H4 (cell line): ENCODE measurements around the gene COL4A6. TPM values are rescaled to one million over a fixed set of nuclear protein-coding genes. Genes with fewer than 3 reads are reported as not detected.

Experiments
- DNase-seq: peaks from one replicate; pipeline ENCODE4 v3.0.0-alpha.2; 2015; ENCODE audit warnings: low spot score
- total RNA-seq: library from RNA; depleted of rRNA; stranded (reverse); fragments of >200 nt; shearing (Covaris generic); gene quantifications from 2 replicates; pipeline ENCODE4 v1.2.3, GENCODE V29; 2014

Gene COL4A6
- total RNA-seq, 1 experiment from 2014 or later: 0.58 TPM

- DNase-seq: peak; percentile 92
Observed at GRCh38 chrX:108270739-108271396, 167.4 kb downstream of the COL4A6 start.

DNA sequence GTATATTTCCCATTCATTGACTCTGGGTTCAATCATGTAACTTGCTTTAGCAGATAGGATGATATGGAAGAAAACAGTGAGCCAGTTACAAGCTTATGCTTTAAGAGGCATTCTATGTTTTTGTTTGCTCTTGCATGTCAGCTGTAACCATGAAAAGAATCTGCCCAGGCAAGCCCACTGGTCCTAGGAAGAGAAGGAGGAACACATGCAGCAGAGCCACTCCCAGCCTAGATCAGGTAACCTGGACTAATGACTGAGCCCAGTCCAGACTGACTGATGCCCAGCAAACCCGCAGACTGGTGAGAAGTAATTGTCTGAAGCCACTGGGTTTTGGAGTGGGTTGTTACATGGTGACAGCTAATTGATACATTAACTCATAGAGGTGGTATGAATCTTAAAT lies 167.9 kb downstream of the COL4A6 start:
- peak; percentile 29 for DNase-seq

GRCh38 chrX:108268434-108269080 lies 169.7 kb downstream of the COL4A6 start:
- DNase-seq: peak; percentile 47

GRCh38 chrX:108267557-108267956 lies 170.7 kb downstream of the COL4A6 start:
- no peak for DNase-seq

- no peak for DNase-seq
Observed at GRCh38 chrX:108264376-108264775, 173.8 kb downstream of the COL4A6 start.

- peak; percentile 91 for DNase-seq
Observed at GRCh38 chrX:108261549-108262203, 176.5 kb downstream of the COL4A6 start.

GRCh38 chrX:108257556-108257955 lies 180.7 kb downstream of the COL4A6 start:
- no peak for DNase-seq

DNA sequence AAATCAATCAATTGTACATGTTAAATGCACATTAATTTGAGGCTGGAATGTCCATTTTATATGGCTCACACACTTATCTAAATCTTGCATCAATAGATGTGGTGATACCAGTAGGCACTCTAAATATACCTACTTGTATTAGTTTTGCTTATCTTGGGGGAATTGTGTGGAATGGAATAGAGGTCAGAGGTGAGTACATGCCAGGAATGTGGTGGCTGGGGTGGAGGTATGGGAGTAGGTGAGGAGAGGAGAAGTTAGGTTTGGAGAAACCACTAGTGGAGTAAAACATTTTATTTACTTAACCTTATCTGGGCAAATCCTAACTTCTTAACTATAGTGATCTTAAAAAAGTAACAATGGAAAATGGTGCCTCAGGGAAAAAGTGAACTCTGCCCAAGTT lies 183.6 kb downstream of the COL4A6 start:
- no peak for DNase-seq

- no peak for DNase-seq
Observed at GRCh38 chrX:108250654-108251579, 187.3 kb downstream of the COL4A6 start.

DNA sequence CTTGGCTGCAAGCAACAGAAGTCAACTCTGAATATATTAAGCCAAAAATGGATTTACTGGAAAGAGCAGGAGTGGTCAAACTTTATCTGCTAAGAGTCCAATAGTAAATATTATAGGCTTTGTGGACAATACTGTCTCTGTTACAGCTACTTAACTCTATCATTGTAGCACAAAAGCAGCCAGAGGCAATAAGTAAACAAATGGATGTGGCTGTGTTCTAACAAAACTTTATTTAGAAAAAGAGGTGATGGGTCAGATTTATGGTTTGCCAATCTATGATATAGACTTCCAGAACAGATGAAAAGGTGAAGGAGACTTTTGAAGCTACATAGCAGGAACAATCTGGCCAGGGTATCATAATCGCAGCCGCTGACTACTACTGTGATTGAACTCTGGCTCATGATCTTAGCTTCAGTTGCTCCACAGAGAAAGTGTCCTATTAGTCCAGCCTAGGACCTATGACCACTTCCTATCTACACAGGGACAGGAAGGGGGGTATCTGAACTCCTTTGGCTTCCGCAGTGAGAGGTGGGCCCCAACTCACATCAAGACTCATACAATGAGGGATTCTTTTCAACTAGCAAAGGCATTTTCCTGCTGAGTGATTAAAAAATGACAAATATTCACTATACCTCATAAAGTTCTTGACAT lies 191.8 kb downstream of the COL4A6 start:
- DNase-seq: no peak

DNA sequence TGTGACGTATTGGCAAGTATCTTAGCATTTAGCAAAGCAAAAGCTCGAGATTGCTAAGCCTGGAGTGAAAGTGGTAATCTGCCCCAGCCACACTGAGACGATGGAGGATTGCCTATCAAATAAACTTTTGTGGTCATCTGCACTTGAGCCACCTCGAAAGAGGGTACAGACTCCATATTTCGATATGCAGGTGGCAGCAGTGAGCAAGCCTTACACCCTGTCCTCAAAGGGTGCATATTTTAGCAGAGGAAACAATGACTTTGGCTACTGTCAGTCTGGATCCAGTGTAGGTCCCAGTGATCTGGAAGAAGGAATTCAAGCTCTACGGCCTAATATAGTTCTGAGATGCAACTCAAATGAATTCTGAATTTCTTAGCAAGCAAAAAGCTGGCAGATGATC lies 192.8 kb downstream of the COL4A6 start:
- DNase-seq: peak; percentile 5

GRCh38 chrX:108235986-108236385 lies 202.2 kb downstream of the COL4A6 start:
- DNase-seq: no peak

DNA sequence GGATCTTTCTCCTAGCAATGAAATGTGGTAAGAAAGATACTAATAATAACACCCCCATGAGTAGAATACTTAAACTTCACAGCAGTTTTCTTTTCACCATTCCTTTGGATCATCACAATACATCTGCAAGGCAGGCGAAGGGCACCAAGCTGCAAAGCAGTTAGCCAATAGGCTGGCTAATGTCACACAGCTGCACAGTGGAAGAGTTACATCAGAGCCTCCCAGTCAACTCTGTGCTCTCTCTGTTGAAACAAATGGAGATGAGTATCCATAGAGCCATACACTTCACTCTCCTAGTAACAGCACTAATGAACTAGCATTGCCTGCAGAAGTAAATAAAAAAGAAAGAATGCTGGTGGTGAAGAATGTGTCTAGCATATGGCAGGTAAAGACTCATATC lies 207.6 kb downstream of the COL4A6 start:
- DNase-seq: no peak

- DNase-seq: peak; percentile 41
Observed at GRCh38 chrX:108224727-108225621, 213.2 kb downstream of the COL4A6 start.

- DNase-seq: no peak
Observed at GRCh38 chrX:108224218-108224617, 214.0 kb downstream of the COL4A6 start.

DNA sequence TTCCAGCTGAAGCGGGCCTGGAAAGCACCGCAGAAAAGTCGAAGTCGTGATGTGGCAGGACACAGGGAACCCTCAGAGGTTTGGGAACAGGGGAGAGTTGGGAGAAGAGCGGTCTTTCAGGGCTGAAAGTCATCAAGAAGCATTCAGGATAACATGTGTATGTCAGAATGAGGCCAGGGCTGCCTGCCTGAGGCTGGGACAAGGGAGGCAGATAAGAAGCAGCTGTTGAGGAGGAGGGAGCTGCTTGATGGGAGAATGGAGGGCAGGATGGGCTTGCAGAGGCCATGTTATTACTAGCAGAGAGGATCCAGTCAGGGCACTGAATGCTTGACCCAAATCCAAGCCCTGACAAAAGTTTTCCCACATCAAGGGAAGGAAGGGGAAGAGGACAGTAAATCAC lies 214.6 kb downstream of the COL4A6 start:
- DNase-seq: no peak

DNA sequence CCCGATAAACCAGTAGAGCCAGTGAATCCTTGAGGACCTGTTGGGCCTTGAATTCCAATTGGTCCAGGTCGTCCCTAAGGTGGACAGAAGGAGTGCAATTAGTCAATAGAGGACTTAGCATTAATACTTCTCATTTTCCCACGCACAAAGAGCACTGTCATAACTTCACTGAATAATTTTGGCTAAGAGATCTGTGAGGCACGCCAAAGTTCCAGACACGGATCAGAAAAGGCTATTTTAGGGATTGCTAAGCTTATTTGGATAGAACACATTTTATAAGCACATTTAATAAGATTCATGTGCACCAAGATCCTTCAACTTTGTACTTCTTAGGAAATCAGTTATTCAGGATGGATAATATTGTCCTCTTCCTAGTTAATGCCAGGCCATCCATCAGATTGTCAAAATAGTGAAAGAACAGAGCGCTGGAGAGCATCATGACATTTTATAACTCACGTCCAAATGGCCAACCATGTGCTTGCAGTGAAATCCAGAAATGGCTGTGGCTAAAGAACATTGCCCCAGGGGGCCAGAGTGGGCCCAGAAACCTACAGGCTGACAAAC lies 216.8 kb downstream of the COL4A6 start:
- no peak for DNase-seq

GRCh38 chrX:108219949-108220601 lies 218.1 kb downstream of the COL4A6 start:
- no peak for DNase-seq

DNA sequence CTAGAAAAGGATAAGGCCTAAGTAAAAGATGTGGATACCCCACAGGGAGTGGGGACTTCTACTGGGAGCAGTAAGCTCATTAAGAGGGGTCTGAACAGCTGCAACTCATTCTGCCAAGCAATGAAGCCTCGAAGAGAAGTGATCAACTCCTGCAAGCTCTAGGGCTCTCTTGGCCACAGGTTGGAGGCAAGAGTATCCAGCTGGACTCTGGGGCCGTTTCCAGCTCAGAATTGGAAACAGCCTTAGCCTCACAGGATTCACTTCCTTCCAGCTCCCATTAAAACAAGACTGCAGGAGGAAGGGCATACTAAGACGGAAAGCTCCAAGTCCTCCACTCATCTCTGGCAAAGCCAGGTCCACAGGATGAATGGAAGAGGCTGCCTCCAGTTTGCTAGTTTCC lies 220.3 kb downstream of the COL4A6 start:
- no peak for DNase-seq
